K562 (cell line): ENCODE results near the gene SLC41A3.

Source experiments
- MAX ChIP-seq: sonication (generic); formaldehyde crosslinking; IDR thresholded peaks from 2 replicates; pipeline ENCODE4 v1.9.0; 2022; ENCODE audit warnings: mild to moderate bottlenecking, missing genetic modification reagents
- PCBP1 ChIP-seq: fragments of 200-400 bp; formaldehyde crosslinking; IDR thresholded peaks from 2 replicates; pipeline ENCODE4 v1.6.1; 2018; ENCODE audit warnings: mild to moderate bottlenecking, low read depth, low read length; ENCODE audit not compliant: poor library complexity, severe bottlenecking
- SETDB1 ChIP-seq: IDR thresholded peaks from one replicate; pipeline ENCODE4 v1.6.1; 2012; ENCODE audit warnings: low read length, control low read depth, inconsistent platforms
- ZNF124 ChIP-seq: sonication (generic); formaldehyde crosslinking; IDR thresholded peaks from 2 replicates; pipeline ENCODE4 v1.8.1; 2022; ENCODE audit warnings: missing genetic modification reagents

GRCh38 chr3:126131881-126132750 lies 48.2 kb upstream of the SLC41A3 start:
- TF ChIP-seq PCBP1: no peak
- TF ChIP-seq SETDB1: no peak
- TF ChIP-seq MAX: no peak
- no peak for TF ChIP-seq ZNF124 (CRISPR knock-in tag)
